Esophagus muscularis mucosa (tissue), 4 donors: Measurements from ENCODE around the gene BAHCC1. TPM values are rescaled to one million over a fixed set of nuclear protein-coding genes. Genes with fewer than 3 reads are reported as not detected.

ENCODE experiments used
- DNase-seq: peaks from one replicate; pipeline ENCODE4 v3.0.0-alpha.2; 2017; ENCODE audit errors: extremely low spot score
- H3K27ac ChIP-seq, 4 donors: fragments of 200-600 bp; sonication (generic); replicated peaks in 1 of 4; 1 replicate in 3 of 4; 2 replicates in 1 of 4; pipeline ENCODE4 v1.5.1; 2016 to 2019; ENCODE audit warnings: mild to moderate bottlenecking in 1 of 4
- H3K27me3 ChIP-seq, 4 donors: fragments of 200-600 bp; sonication (generic); one replicate each; pipeline versions ENCODE4 v1.5.1 to v1.6.0; 2016 to 2019
- H3K36me3 ChIP-seq, 4 donors: fragments of 200-600 bp; sonication (generic); one replicate each; pipeline ENCODE4 v1.5.1; 2016 to 2019
- H3K4me1 ChIP-seq, 4 donors: fragments of 200-600 bp; sonication (generic); one replicate each; pipeline ENCODE4 v1.5.1; 2016 to 2019
- H3K4me3 ChIP-seq, 4 donors: fragments of 200-600 bp; sonication (generic); 1 replicate in 2 of 4; 2 replicates in 2 of 4; pipeline ENCODE4 v1.5.1; 2016 to 2019; ENCODE audit warnings: mild to moderate bottlenecking in 4 of 4, moderate library complexity in 1 of 4
- H3K9me3 ChIP-seq, 4 donors: fragments of 200-600 bp; sonication (generic); 1 replicate in 3 of 4; 2 replicates in 1 of 4; pipeline ENCODE4 v1.5.1; 2016 to 2019
- CTCF ChIP-seq, 3 experiments: fragments of 200-600 bp in 2 of 3; fragments of 450-650 bp in 1 of 3; sonication (generic) in 2 of 3; IDR thresholded peaks; one replicate each; pipeline ENCODE4 v1.5.1; 2017 to 2019; ENCODE audit warnings: antibody characterized with exemption in 3 of 3, mild to moderate bottlenecking in 2 of 3, moderate library complexity in 1 of 3
- EP300 ChIP-seq: sonication (generic); formaldehyde crosslinking; IDR thresholded peaks from one replicate; pipeline ENCODE4 v1.6.1; 2017; ENCODE audit warnings: antibody characterized with exemption
- POLR2A ChIP-seq: fragments of 450-650 bp; IDR thresholded peaks from one replicate; pipeline ENCODE4 v1.6.1; 2017; ENCODE audit warnings: antibody characterized with exemption, moderate library complexity, mild to moderate bottlenecking, low read depth
- POLR2AphosphoS5 ChIP-seq, 2 donors: sonication (generic); formaldehyde crosslinking; IDR thresholded peaks; one replicate each; pipeline ENCODE4 v1.6.1; 2017; ENCODE audit warnings: antibody characterized with exemption in 2 of 2
- WGBS: methylation state at CpG from one replicate; pipeline ENCODE4 v1.1.5; 2018; 5-methylcytosine and 5-hydroxymethylcytosine counted together
- intact Hi-C: fragments of 100-400 bp; cut with DNase I; formaldehyde crosslinking; loops from one replicate; pipeline ENCODE4 v1.15.1; 2023
- total RNA-seq, 4 donors: library from RNA; depleted of rRNA; stranded (reverse); fragments of >200 nt; gene quantifications; one replicate each; pipeline versions ENCODE4 v1.1.0 to v1.2.1, GENCODE V29; 2016

BAHCC1 gene
- total RNA-seq, 4 donors from 2014 or later = 15.9 to 38.1 (median 21.1) TPM

DNA sequence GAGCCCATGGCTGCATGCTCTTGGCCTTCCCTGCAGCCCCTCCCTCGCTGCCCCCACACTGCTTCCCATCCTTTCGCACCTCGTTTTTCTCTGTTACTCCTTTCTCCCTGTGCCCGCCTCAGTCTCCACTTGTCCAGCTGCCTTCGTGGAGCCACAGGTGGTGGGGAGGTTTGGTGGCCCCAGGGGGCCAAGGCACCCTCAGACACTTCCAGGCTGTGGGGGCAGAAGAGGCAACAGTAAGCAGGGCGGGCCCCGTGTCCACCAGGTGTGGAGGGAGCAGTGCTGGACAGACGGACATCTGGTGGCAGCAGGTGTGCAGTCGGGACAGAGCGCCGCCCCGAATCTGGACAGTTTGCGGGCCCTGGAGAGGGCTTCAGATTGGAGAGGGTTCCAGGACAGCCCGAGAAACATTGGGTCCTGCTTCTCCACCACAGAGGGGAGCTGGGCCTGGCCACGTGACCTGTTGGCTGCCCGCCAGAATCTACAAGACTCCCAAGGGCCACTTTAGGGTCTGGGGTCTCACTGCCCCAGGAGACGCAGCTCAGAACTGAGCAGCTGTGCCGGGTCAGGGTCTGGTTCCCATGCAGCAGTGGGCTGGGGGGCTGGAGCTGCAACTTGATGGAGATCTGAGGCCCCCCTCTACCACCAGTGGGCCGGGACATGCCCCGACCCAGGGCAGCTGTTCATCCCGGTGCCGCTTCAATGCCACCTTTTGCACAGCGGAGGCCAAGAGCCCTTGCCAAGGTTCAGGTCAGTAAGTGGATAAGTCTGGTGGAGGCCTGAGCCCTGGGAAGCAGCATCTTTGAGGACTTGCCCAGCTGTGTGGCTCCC is 22.8 kb downstream of the BAHCC1 start:
- H3K4me1 ChIP-seq = peaks cover 69 to 93% (median 80%) of the 10 kb centered on the region in 4 donors

DNA sequence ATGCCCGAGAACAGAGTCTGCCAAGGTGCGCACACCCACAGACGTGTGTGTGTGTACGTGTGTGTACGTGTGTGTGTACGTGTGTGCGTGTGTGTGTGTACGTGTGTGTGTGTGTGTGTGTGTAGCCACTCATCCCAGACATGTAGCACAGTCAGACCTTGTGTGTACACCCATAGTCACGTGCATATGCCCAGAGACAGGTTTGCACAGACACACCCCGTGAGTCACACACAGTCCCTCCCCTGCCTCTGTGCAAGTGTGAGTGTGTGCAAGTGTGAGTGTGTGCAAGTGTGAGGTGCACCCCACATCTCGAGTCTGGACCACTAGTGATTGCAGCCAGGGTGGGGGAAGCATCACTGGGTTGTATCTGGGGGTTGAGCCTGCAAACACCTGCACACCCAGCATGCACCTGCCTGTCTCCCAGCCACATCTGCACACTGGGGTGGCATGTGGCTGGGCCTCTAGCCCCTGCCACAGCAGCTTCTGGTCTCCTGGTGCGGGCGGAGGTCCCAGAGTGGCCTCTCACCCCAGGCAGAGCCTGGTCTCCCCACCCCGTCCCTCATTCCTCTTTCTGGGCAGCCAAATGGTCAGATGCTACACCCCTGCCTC is 23.6 kb downstream of the BAHCC1 start:
- Histone ChIP-seq H3K4me1 (peaks cover 70 to 93% (median 80%) of the 10 kb centered on the region in 4 donors), H3K36me3 (no peaks in the 10 kb centered on the region), H3K9me3 (no peaks in the 10 kb centered on the region), H3K27ac (peak overlapping the region; percentile 86 to 99 (median 96)), H3K27me3 (no peaks in the 10 kb centered on the region), H3K4me3 (peak overlapping the region; percentile 37 to 55 (median 46))
- intact Hi-C loops = no loop called here
- DNase-seq = no peak
- WGBS = 51% methylated on average over 11 of the region's 14 CpGs
- TF ChIP-seq POLR2AphosphoS5 (IDR thresholded peaks at IDR 0.05) = no peak
- TF ChIP-seq EP300 = no peak
- no peak for TF ChIP-seq POLR2A
- TF ChIP-seq CTCF (IDR thresholded peaks at IDR 0.05) = no peak

More for the DNA sequence above, 22.8 kb downstream of the BAHCC1 start:
- 57% methylated on average over 17 of the region's 23 CpGs for WGBS
- no peak for TF ChIP-seq POLR2A
- H3K27me3 ChIP-seq = no peaks in the 10 kb centered on the region
- no peaks in the 10 kb centered on the region for H3K9me3 ChIP-seq
- H3K4me3 ChIP-seq = peak overlapping the region in 2 of 4 donors; percentile 1 to 12
- intact Hi-C loops = no loop called here
- DNase-seq = no peak
- peak overlapping the region; percentile 86 to 99 (median 96) for H3K27ac ChIP-seq
- H3K36me3 ChIP-seq = no peaks in the 10 kb centered on the region

DNA sequence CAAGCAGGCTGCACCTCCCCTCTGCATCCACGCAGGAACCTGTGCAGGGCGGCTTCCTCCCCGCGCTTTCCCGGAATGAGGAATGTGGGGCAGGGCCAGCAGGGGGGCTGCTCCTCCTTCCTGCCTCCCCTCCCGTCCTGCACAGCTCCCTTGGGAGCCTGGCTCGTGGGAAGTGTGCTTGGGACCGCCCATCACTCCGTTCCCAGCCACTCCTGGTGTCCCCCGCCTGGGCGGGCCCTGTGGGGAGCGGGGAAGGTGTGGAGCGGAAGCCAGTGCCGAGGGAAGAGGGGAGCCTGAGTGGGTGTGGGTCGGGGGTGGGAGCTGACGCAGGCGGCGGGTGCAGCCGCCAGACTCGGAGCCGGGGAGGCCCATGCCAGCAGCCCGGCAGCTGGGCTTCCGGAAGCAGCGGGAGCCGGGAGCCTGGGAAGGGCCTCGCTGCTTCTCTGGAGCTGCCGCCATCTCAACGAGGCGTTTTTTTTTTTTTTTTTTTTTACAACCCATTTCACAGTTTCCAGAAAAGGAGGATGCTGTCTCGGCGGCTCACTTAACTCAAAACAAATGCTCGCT is 24.1 kb downstream of the BAHCC1 start:
- intact Hi-C loops = no loop called here
- Histone ChIP-seq H3K9me3 (no peaks in the 10 kb centered on the region), H3K36me3 (no peaks in the 10 kb centered on the region), H3K4me1 (peaks cover 76 to 93% (median 86%) of the 10 kb centered on the region in 4 donors), H3K27me3 (no peaks in the 10 kb centered on the region), H3K27ac (peak overlapping the region; percentile 86 to 99 (median 96)), H3K4me3 (peak overlapping the region; percentile 37 to 55 (median 46))
- DNase-seq = peak; percentile 97
- peak; percentile 86 for TF ChIP-seq EP300
- no peak for TF ChIP-seq CTCF (IDR thresholded peaks at IDR 0.05)
- peak; percentile 42 for TF ChIP-seq POLR2A
- peak; percentile 86 to 87 for TF ChIP-seq POLR2AphosphoS5 (IDR thresholded peaks at IDR 0.05)
- 15% methylated on average over 21 of the region's 32 CpGs for WGBS

- Histone ChIP-seq H3K4me3 (peak overlapping the region; percentile 37 to 55 (median 46)), H3K36me3 (no peaks in the 10 kb centered on the region), H3K4me1 (peaks cover 77 to 93% (median 86%) of the 10 kb centered on the region in 4 donors), H3K9me3 (no peaks in the 10 kb centered on the region), H3K27me3 (no peaks in the 10 kb centered on the region), H3K27ac (peak overlapping the region; percentile 86 to 99 (median 96))
- WGBS = 20% methylated on average over 3 of the region's 28 CpGs
- intact Hi-C loops = no loop called here
- DNase-seq = no peak
- TF ChIP-seq POLR2AphosphoS5 (IDR thresholded peaks at IDR 0.05) (no peak), POLR2A (no peak), CTCF (IDR thresholded peaks at IDR 0.05) (no peak), EP300 (no peak)
Observed at GRCh38 chr17:81419886-81420768, 24.9 kb downstream of the BAHCC1 start.
